IMR-90 (cell line): ENCODE data around the gene CYP27C1. TPM values are rescaled to one million over a fixed set of nuclear protein-coding genes. Genes with fewer than 3 reads are reported as not detected.

ENCODE experiments used
- ATAC-seq: fragments of 200-7000 bp; cut with Tn5 transposase; 2 replicates; pipeline ENCODE4 v1.9.1; 2020; ENCODE audit warnings: low read depth, mild to moderate bottlenecking, moderate library complexity
- BruUV-seq: library from RNA; stranded (reverse); fragments of 400-500 nt; replicated peaks from 2 replicates; lab custom pipeline; 2021; lab: Mats Ljungman, UMichigan
- CTCF ChIA-PET: fragments of 300-600 bp; formaldehyde crosslinking; extraction: SDS; loops from one replicate; lab custom pipeline; 2021; ENCODE audit warnings: antibody characterized with exemption; lab: Yijun Ruan, JAX
- POLR2A ChIA-PET: fragments of 300-600 bp; sonication (Branson Sonifier 250); formaldehyde crosslinking; loops from one replicate; lab custom pipeline; 2022; ENCODE audit warnings: antibody characterized with exemption; ENCODE audit not compliant: unreplicated experiment; lab: Charles Lee
- DNase-seq: peaks from one replicate; pipeline ENCODE4 v3.0.0; 2013
- H2AFZ ChIP-seq: replicated peaks from 2 replicates; pipeline ENCODE3; 2013; ENCODE audit warnings: low read length, mild to moderate bottlenecking; ENCODE audit not compliant: poor library complexity
- H2AK5ac ChIP-seq: 2 replicates; pipeline ENCODE4 v1.6.1; 2013; ENCODE audit warnings: low read depth, low read length, inconsistent platforms
- H2AK9ac ChIP-seq: replicated peaks from 2 replicates; pipeline ENCODE3; 2013; ENCODE audit warnings: mild to moderate bottlenecking, low read depth, low read length, moderate library complexity; ENCODE audit not compliant: poor library complexity
- H2BK120ac ChIP-seq: 2 replicates; pipeline ENCODE4 v1.6.1; 2013; ENCODE audit warnings: low read depth, low read length, inconsistent platforms
- H2BK15ac ChIP-seq: 3 replicates; pipeline ENCODE4 v1.6.1; 2013; ENCODE audit warnings: low read depth, low read length, inconsistent platforms
- H2BK20ac ChIP-seq: 2 replicates; pipeline ENCODE4 v1.6.1; 2013; ENCODE audit warnings: low read depth, mild to moderate bottlenecking, inconsistent platforms, low read length, moderate library complexity
- H2BK5ac ChIP-seq: 2 replicates; pipeline ENCODE4 v1.6.1; 2013; ENCODE audit warnings: mild to moderate bottlenecking, low read depth, low read length, inconsistent platforms; ENCODE audit not compliant: poor library complexity, severe bottlenecking
- H3K14ac ChIP-seq: replicated peaks from 2 replicates; pipeline ENCODE4 v1.6.1; 2013; ENCODE audit warnings: low read depth, low read length, inconsistent platforms
- H3K18ac ChIP-seq: 2 replicates; pipeline ENCODE4 v1.6.1; 2013; ENCODE audit warnings: low read depth, low read length, control low read depth
- H3K23ac ChIP-seq: 2 replicates; pipeline ENCODE4 v1.6.1; 2013; ENCODE audit warnings: low read depth, low read length, inconsistent platforms
- H3K27ac ChIP-seq: 2 replicates; pipeline ENCODE4 v1.5.1; 2013; ENCODE audit warnings: mild to moderate bottlenecking, control low read depth, low read length; ENCODE audit not compliant: insufficient read depth
- H3K27me3 ChIP-seq: 2 replicates; pipeline ENCODE4 v1.6.1; 2013; ENCODE audit warnings: low read length; ENCODE audit not compliant: control insufficient read depth, insufficient read depth
- H3K36me3 ChIP-seq: 2 replicates; pipeline ENCODE4 v1.6.1; 2013; ENCODE audit warnings: low read length, mixed read lengths; ENCODE audit not compliant: control insufficient read depth, insufficient read depth
- H3K4ac ChIP-seq: 2 replicates; pipeline ENCODE4 v1.6.1; 2013; ENCODE audit warnings: low read depth, low read length, inconsistent platforms
- H3K4me1 ChIP-seq: 2 replicates; pipeline ENCODE4 v1.6.1; 2013; ENCODE audit warnings: low read length, mixed read lengths; ENCODE audit not compliant: control insufficient read depth, insufficient read depth
- H3K4me2 ChIP-seq: 2 replicates; pipeline ENCODE4 v1.6.1; 2013; ENCODE audit warnings: low read depth, mild to moderate bottlenecking, control low read depth, low read length, moderate library complexity
- H3K4me3 ChIP-seq: 2 replicates; pipeline ENCODE4 v1.5.1; 2013; ENCODE audit warnings: low read depth, mild to moderate bottlenecking, control low read depth, low read length, moderate library complexity; ENCODE audit not compliant: insufficient read depth
- H3K56ac ChIP-seq: 2 replicates; pipeline ENCODE4 v1.6.1; 2013; ENCODE audit warnings: low read length, inconsistent platforms; ENCODE audit not compliant: insufficient read depth; ENCODE audit errors: extremely low read depth
- H3K79me1 ChIP-seq, 2 experiments: 2 replicates each; pipeline ENCODE4 v1.6.1; 2013; ENCODE audit warnings: low read length in 2 of 2, inconsistent platforms in 1 of 2, low read depth in 1 of 2
- H3K9ac ChIP-seq: 2 replicates; pipeline ENCODE4 v1.6.1; 2013; ENCODE audit warnings: low read depth, low read length, control low read depth
- H3K9me1 ChIP-seq: 2 replicates; pipeline ENCODE4 v1.6.1; 2013; ENCODE audit warnings: low read length, inconsistent platforms; ENCODE audit not compliant: insufficient read depth
- H3K9me3 ChIP-seq: 2 replicates; pipeline ENCODE4 v1.6.1; 2013; ENCODE audit warnings: low read length; ENCODE audit not compliant: control insufficient read depth, insufficient read depth
- H4K20me1 ChIP-seq: 2 replicates; pipeline ENCODE4 v1.6.1; 2013; ENCODE audit warnings: low read length, inconsistent platforms; ENCODE audit not compliant: insufficient read depth
- H4K5ac ChIP-seq: 2 replicates; pipeline ENCODE4 v1.6.1; 2013; ENCODE audit warnings: mild to moderate bottlenecking, low read depth, low read length, control low read depth
- H4K8ac ChIP-seq, 2 experiments: 2 replicates each; pipeline ENCODE4 v1.6.1; 2013; ENCODE audit warnings: low read depth in 2 of 2, low read length in 2 of 2, control low read depth in 1 of 2, inconsistent platforms in 1 of 2
- H4K91ac ChIP-seq: 2 replicates; pipeline ENCODE4 v1.6.1; 2013; ENCODE audit warnings: low read depth, low read length, inconsistent platforms; ENCODE audit not compliant: insufficient read depth
- BHLHE40 ChIP-seq: fragments of 150-350 bp; IDR thresholded peaks from 2 replicates; pipeline ENCODE4 v1.6.1; 2016; ENCODE audit warnings: mild to moderate bottlenecking, low read depth, low read length
- CEBPB ChIP-seq: IDR thresholded peaks from 2 replicates; pipeline ENCODE4 v1.6.1; 2012; ENCODE audit warnings: low read depth, low read length, improper control_type of control experiment
- CHD1 ChIP-seq: IDR thresholded peaks from 2 replicates; pipeline ENCODE4 v1.6.1; 2012; ENCODE audit warnings: low read depth, low read length, improper control_type of control experiment
- CTCF ChIP-seq: conservative IDR thresholded peaks from 2 replicates; pipeline ENCODE4 v1.5.1; 2012; ENCODE audit warnings: mild to moderate bottlenecking, low read depth, low read length, improper control_type of control experiment
- FOS ChIP-seq: fragments of 150-350 bp; IDR thresholded peaks from 2 replicates; pipeline ENCODE4 v1.6.1; 2016; ENCODE audit warnings: low read depth, low read length
- MAFK ChIP-seq: IDR thresholded peaks from 2 replicates; pipeline ENCODE4 v1.6.1; 2012; ENCODE audit warnings: low read depth, low read length, improper control_type of control experiment
- MAZ ChIP-seq: IDR thresholded peaks from 2 replicates; pipeline ENCODE4 v1.6.1; 2012; ENCODE audit warnings: low read depth, mild to moderate bottlenecking, low read length, improper control_type of control experiment, moderate library complexity, borderline replicate concordance
- MXI1 ChIP-seq: IDR thresholded peaks from 2 replicates; pipeline ENCODE4 v1.6.1; 2012; ENCODE audit warnings: low read depth, mild to moderate bottlenecking, low read length, moderate library complexity, borderline replicate concordance
- NFE2L2 ChIP-seq: fragments of 150-350 bp; IDR thresholded peaks from 2 replicates; pipeline ENCODE4 v1.6.1; 2016; ENCODE audit warnings: low read depth, mild to moderate bottlenecking, low read length
- POLR2A ChIP-seq: IDR thresholded peaks from 2 replicates; pipeline ENCODE4 v1.6.1; 2012; ENCODE audit warnings: mild to moderate bottlenecking, low read depth, low read length
- RAD21 ChIP-seq: IDR thresholded peaks from 2 replicates; pipeline ENCODE4 v1.6.1; 2012; ENCODE audit warnings: low read length, improper control_type of control experiment
- RCOR1 ChIP-seq: IDR thresholded peaks from 2 replicates; pipeline ENCODE4 v1.6.1; 2012; ENCODE audit warnings: mild to moderate bottlenecking, low read length, improper control_type of control experiment; ENCODE audit not compliant: insufficient replicate concordance
- RFX5 ChIP-seq: IDR thresholded peaks from 2 replicates; pipeline ENCODE4 v1.8.0; 2012; ENCODE audit warnings: low read depth, mild to moderate bottlenecking, low read length, moderate library complexity
- SMC3 ChIP-seq: fragments of 150-350 bp; IDR thresholded peaks from 2 replicates; pipeline ENCODE4 v1.6.1; 2016; ENCODE audit warnings: low read depth, mild to moderate bottlenecking, antibody characterized with exemption, low read length, moderate library complexity
- WGBS, 2 experiments: methylation state at CpG; one replicate each; pipeline versions ENCODE4 v1.1.5 to v1.1.7; 2013; ENCODE audit warnings: missing lambda C conversion rate in 2 of 2; ENCODE audit not compliant: insufficient read length in 1 of 2; ENCODE audit errors: extremely low coverage in 2 of 2; 5-methylcytosine and 5-hydroxymethylcytosine counted together
- dilution Hi-C: fragments of 300-500 bp; cut with HindIII; formaldehyde crosslinking; loops from one replicate; pipeline ENCODE4 v1.14.3; 2018; ENCODE audit warnings: low sequenced_read_pairs; ENCODE audit not compliant: unreplicated experiment
- in situ Hi-C: fragments of 300-500 bp; cut with MboI; formaldehyde crosslinking; loops from 3 replicates; pipeline ENCODE4 v1.14.3; 2019; ENCODE audit warnings: low sequenced_read_pairs, inconsistent platforms, mixed read lengths
- intact Hi-C: fragments of 100-400 bp; cut with micrococcal nuclease; formaldehyde crosslinking; loops from 2 replicates; pipeline ENCODE4 v1.10.0; 2022
- polyA plus RNA-seq, 3 experiments: library from polyadenylated mRNA; depleted of rRNA; stranded (reverse); fragments of >200 nt; gene quantifications; 2 replicates each; pipeline ENCODE4 v1.2.3, GENCODE V29; 2012; ENCODE audit warnings: low replicate concordance in 1 of 3
- total RNA-seq: library from RNA; depleted of rRNA; stranded (reverse); fragments of >200 nt; gene quantifications from 2 replicates; pipeline ENCODE4 v1.2.3, GENCODE V29; 2012
- TF ChIP-seq, protein P1 (sequence below): fragments of 150-350 bp; IDR thresholded peaks from 2 replicates; pipeline ENCODE4 v1.6.1; 2017; ENCODE audit warnings: mild to moderate bottlenecking, antibody characterized with exemption, low read length, low read depth

CYP27C1 gene
- total and polyA plus RNA-seq, 2 of the 4 experiments (the other 2 are of a cell fraction), result not detected

DNA sequence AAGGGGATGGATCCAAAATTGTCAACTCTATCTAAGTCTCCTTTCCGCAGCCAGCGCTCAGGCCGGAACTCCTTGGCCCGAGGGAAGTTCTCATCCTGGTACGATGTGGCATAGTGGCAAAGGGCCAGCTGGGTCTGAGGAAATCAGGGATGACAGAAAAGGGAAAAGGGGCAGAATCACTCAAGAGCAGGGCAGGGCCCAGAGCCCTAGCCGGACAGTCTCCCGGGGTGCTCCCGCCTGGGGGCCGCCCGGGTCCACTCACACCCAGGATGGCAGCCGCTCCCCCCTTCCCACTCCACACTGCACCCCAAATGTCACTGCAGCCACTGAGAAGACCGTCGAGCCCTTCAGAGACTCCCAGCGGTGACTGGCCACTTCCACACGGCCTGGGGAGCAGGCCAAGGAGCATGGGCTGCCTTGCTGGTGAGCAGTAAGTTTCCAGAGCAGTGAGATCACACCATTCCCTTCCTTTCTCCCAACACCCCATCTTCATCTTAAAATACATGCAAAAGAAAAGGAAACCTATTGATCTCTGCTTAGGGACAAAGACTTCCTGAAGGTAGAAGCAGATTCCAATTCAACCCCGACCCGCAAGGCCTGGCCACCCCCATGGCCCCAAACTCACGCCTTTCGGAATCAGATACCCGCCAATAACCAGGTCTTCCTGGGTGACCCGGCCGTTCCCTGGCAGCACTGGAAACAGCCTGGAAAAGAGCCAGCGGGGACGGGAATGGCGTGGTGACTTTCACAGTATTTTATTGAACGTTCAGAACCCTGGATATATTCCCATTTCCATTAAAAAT lies 26.7 kb downstream of the CYP27C1 start:
- intact Hi-C loops, result no loop called here
- H3K18ac ChIP-seq, result peak overlapping the region; percentile 24; the same call in 1 of the 2 replicates
- no peak overlapping the region for H2BK5ac ChIP-seq
- no peak overlapping the region for H3K9ac ChIP-seq
- no peaks in the 10 kb centered on the region for H4K20me1 ChIP-seq
- H3K4me1 ChIP-seq, result peaks cover 8% of the 10 kb centered on the region
- H3K27me3 ChIP-seq, result peaks cover 3% of the 10 kb centered on the region; the same call in 1 of the 2 replicates
- peak overlapping the region; percentile 44 for H2AK9ac ChIP-seq
- H2AFZ ChIP-seq, result peak overlapping the region; percentile 71
- peak overlapping the region; percentile 28 for H2BK120ac ChIP-seq
- H4K5ac ChIP-seq, result peak overlapping the region; percentile 15; the same call in 1 of the 2 replicates
- WGBS, 2 experiments, result 51% methylated on average over 11 of the region's 26 CpGs; no CpG with 5 or more reads in 1 of the 2 experiments
- H3K4ac ChIP-seq, result peak overlapping the region; percentile 43; the same call in 1 of the 2 replicates
- no TSS peak for BruUV-seq
- H3K14ac ChIP-seq, result 0 out of 2 replicates have a peak overlapping the region, but pooled peaks have one; percentile 41
- ATAC-seq, result peak; percentile 56
- no peak overlapping the region for H2BK20ac ChIP-seq
- DNase-seq, result peak; percentile 25
- no peak overlapping the region for H3K56ac ChIP-seq
- H3K9me1 ChIP-seq, result no peaks in the 10 kb centered on the region
- no peak for TF ChIP-seq CEBPB
- TF ChIP-seq CHD1, result no peak
- TF ChIP-seq MXI1, result no peak
- no peak for TF ChIP-seq CTCF
- TF ChIP-seq RAD21, result no peak
- no peak for TF ChIP-seq FOS
- no peak for TF ChIP-seq MAZ
- no peak for TF ChIP-seq NFE2L2
- TF ChIP-seq RFX5, result no peak
- TF ChIP-seq SMC3, result no peak
- TF ChIP-seq MAFK, result no peak
- no peak for TF ChIP-seq BHLHE40
- TF ChIP-seq RCOR1, result no peak
- no peak for TF ChIP-seq POLR2A
- TF ChIP-seq, protein P1, sequence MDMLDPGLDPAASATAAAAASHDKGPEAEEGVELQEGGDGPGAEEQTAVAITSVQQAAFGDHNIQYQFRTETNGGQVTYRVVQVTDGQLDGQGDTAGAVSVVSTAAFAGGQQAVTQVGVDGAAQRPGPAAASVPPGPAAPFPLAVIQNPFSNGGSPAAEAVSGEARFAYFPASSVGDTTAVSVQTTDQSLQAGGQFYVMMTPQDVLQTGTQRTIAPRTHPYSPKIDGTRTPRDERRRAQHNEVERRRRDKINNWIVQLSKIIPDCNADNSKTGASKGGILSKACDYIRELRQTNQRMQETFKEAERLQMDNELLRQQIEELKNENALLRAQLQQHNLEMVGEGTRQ, result no peak
- H3K79me1 ChIP-seq, result no peaks in the 10 kb centered on the region
- H4K91ac ChIP-seq, result peak overlapping the region; percentile 49; the same call in 1 of the 2 replicates
- H3K4me2 ChIP-seq, result peak overlapping the region; percentile 61; the same call in 1 of the 2 replicates
- no peak overlapping the region for H3K4me3 ChIP-seq
- dilution Hi-C loops, result no loop called here
- CTCF ChIA-PET, result interaction anchor here (0.5 kb wide), 1 partner anchor 87 kb away, joined by 3 read pairs; no protein-coding TSS in a partner anchor
- POLR2A ChIA-PET, result no interaction called here
- H2AK5ac ChIP-seq, result no peak overlapping the region
- H3K36me3 ChIP-seq, result no peaks in the 10 kb centered on the region
- in situ Hi-C loops, result no loop called here
- H3K23ac ChIP-seq, result no peak overlapping the region
- peak overlapping the region in 1 of 2 experiments; percentile 4; a peak in 1 of 4 replicates for H4K8ac ChIP-seq
- H3K27ac ChIP-seq, result peak overlapping the region; percentile 45; the same call in 1 of the 2 replicates
- H3K9me3 ChIP-seq, result no peaks in the 10 kb centered on the region
- no peak overlapping the region for H2BK15ac ChIP-seq
